ENCODE results near the gene TARS1.

The TARS1 gene

GRCh38 chr5:33441241-33442177, 744 bp downstream of the TARS1 start:
- DNase-seq, result peak; percentile 51

- no peak for DNase-seq
Measured at GRCh38 chr5:33444542-33444941, 3.8 kb downstream of the TARS1 start.

GRCh38 chr5:33445798-33446197, 5.0 kb downstream of the TARS1 start:
- DNase-seq, result no peak

GRCh38 chr5:33448118-33448517, 7.4 kb downstream of the TARS1 start:
- DNase-seq, result no peak

GRCh38 chr5:33457126-33457525, 16.4 kb downstream of the TARS1 start:
- DNase-seq, result peak; percentile 50

GRCh38 chr5:33457817-33458216, 17.1 kb downstream of the TARS1 start:
- DNase-seq, result no peak

GRCh38 chr5:33460210-33460609, 19.4 kb downstream of the TARS1 start:
- no peak for DNase-seq

- DNase-seq, result no peak
Measured at GRCh38 chr5:33462456-33462855, 21.7 kb downstream of the TARS1 start.

- no peak for DNase-seq
Measured at GRCh38 chr5:33465120-33465519, 24.4 kb downstream of the TARS1 start.

- DNase-seq, result no peak
Measured at GRCh38 chr5:33468775-33469435, 28.1 kb downstream of the TARS1 start.

GRCh38 chr5:33470544-33470943, 29.8 kb downstream of the TARS1 start:
- DNase-seq, result peak; percentile 64

GRCh38 chr5:33472805-33473409, 32.1 kb downstream of the TARS1 start:
- DNase-seq, result no peak

- DNase-seq, result no peak
Measured at GRCh38 chr5:33474004-33474403, 33.2 kb downstream of the TARS1 start.

- DNase-seq, result no peak
Measured at GRCh38 chr5:33474931-33475499, 34.2 kb downstream of the TARS1 start.

GRCh38 chr5:33475706-33476105, 34.9 kb downstream of the TARS1 start:
- no peak for DNase-seq

- no peak for DNase-seq
Measured at GRCh38 chr5:33476992-33477391, 36.2 kb downstream of the TARS1 start.

GRCh38 chr5:33477816-33478215, 37.1 kb downstream of the TARS1 start:
- DNase-seq, result no peak

GRCh38 chr5:33479311-33479710, 38.5 kb downstream of the TARS1 start:
- peak; percentile 11 for DNase-seq

- no peak for DNase-seq
Measured at GRCh38 chr5:33480876-33481275, 40.1 kb downstream of the TARS1 start.

- DNase-seq, result no peak
Measured at GRCh38 chr5:33482335-33482734, 41.6 kb downstream of the TARS1 start.

GRCh38 chr5:33487236-33487635, 46.5 kb downstream of the TARS1 start:
- no peak for DNase-seq

- DNase-seq, result no peak
Measured at GRCh38 chr5:33488558-33489355, 48.0 kb downstream of the TARS1 start.
